GM12878 (cell line): ENCODE measurements around the gene CNTNAP2. TPM values are rescaled to one million over a fixed set of nuclear protein-coding genes. Genes with fewer than 3 reads are reported as not detected.

Source experiments
- ATAC-seq: fragments of 200-7000 bp; cut with Tn5 transposase; 3 replicates; pipeline ENCODE4 v1.9.1; 2020; ENCODE audit warnings: mild to moderate bottlenecking, moderate library complexity
- BruUV-seq: library from RNA; stranded (reverse); fragments of 400-500 nt; replicated peaks from 2 replicates; lab custom pipeline; 2021; lab: Mats Ljungman, UMichigan
- CTCF ChIA-PET: fragments of 300-600 bp; sonication (Branson Sonifier 250); formaldehyde crosslinking; extraction: SDS; loops from one replicate; lab custom pipeline; 2021; ENCODE audit warnings: inconsistent platforms; lab: Yijun Ruan, JAX
- POLR2A ChIA-PET: fragments of 350-600 bp; formaldehyde crosslinking; extraction: SDS; loops from one replicate; lab custom pipeline; 2021; ENCODE audit warnings: inconsistent platforms; lab: Charles Lee
- RAD21 ChIA-PET: fragments of 300-600 bp; sonication (Branson Sonifier 250); formaldehyde crosslinking; loops from one replicate; lab custom pipeline; 2023; ENCODE audit warnings: antibody characterized with exemption; ENCODE audit not compliant: unreplicated experiment; lab: Charles Lee
- SMC1A ChIA-PET: fragments of 300-600 bp; sonication (Branson Sonifier 250); formaldehyde crosslinking; loops from one replicate; lab custom pipeline; 2023; ENCODE audit not compliant: unreplicated experiment, uncharacterized antibody; lab: Charles Lee
- DNase-seq: peaks from one replicate; pipeline ENCODE4 v3.0.0-alpha.2; 2011; ENCODE audit warnings: low read depth, low spot score
- FAIRE-seq: peaks from 3 replicates; lab custom pipeline; 2011; peaks lifted over from hg19 to GRCh38; lab: Jason Lieb, UNC
- H2AFZ ChIP-seq: 2 replicates; pipeline ENCODE4 v1.6.0; 2011; ENCODE audit warnings: low read depth, low read length, control low read depth; ENCODE audit not compliant: control insufficient read depth
- H3K27ac ChIP-seq: 2 replicates; pipeline ENCODE4 v1.5.1; 2011; ENCODE audit warnings: control low read depth; ENCODE audit not compliant: control insufficient read depth, insufficient read depth
- H3K27me3 ChIP-seq, 2 experiments: replicated peaks in 1 of 2; 2 replicates each; pipeline versions ENCODE4 v1.6.0 to v1.6.1; 2011; ENCODE audit warnings: low read length in 1 of 2; ENCODE audit not compliant: control insufficient read depth in 2 of 2, insufficient read depth in 2 of 2
- H3K36me3 ChIP-seq, 2 experiments: 2 replicates each; pipeline ENCODE4 v1.5.1; 2011; ENCODE audit warnings: low read length in 1 of 2; ENCODE audit not compliant: control insufficient read depth in 2 of 2, insufficient read depth in 2 of 2
- H3K4me1 ChIP-seq: 2 replicates; pipeline ENCODE4 v1.6.1; 2011; ENCODE audit warnings: mild to moderate bottlenecking, low read length, moderate library complexity, mixed read lengths; ENCODE audit not compliant: control insufficient read depth, insufficient read depth
- H3K4me2 ChIP-seq: 2 replicates; pipeline ENCODE4 v1.6.0; 2011; ENCODE audit warnings: control low read depth; ENCODE audit not compliant: control insufficient read depth, insufficient read depth
- H3K4me3 ChIP-seq: fragments of 200-600 bp; sonication (generic); 2 replicates; pipeline ENCODE4 v1.5.1; 2016
- H3K79me2 ChIP-seq: 2 replicates; pipeline ENCODE4 v1.6.0; 2011; ENCODE audit warnings: low read length; ENCODE audit not compliant: control insufficient read depth, insufficient read depth
- H3K9ac ChIP-seq: 2 replicates; pipeline ENCODE4 v1.8.0; 2011; ENCODE audit warnings: low read length, control low read depth, mixed read lengths; ENCODE audit not compliant: control insufficient read depth, insufficient read depth
- H3K9me3 ChIP-seq: replicated peaks from 3 replicates; pipeline ENCODE4 v1.5.1; 2011; ENCODE audit warnings: mild to moderate bottlenecking, low read length; ENCODE audit not compliant: control insufficient read depth, insufficient read depth
- H4K20me1 ChIP-seq: 2 replicates; pipeline ENCODE4 v1.6.0; 2011; ENCODE audit not compliant: control insufficient read depth, insufficient read depth
- BCL11A ChIP-seq: IDR thresholded peaks from 2 replicates; pipeline ENCODE4 v1.6.1; 2011; ENCODE audit warnings: low read depth, low read length
- BMI1 ChIP-seq: fragments of 450-650 bp; IDR thresholded peaks from 2 replicates; pipeline ENCODE4 v1.6.1; 2016; ENCODE audit warnings: mild to moderate bottlenecking, moderate library complexity, borderline replicate concordance
- HCFC1 ChIP-seq: fragments of 150-350 bp; IDR thresholded peaks from 2 replicates; pipeline ENCODE4 v1.6.1; 2014; ENCODE audit warnings: low read length
- MEF2A ChIP-seq: IDR thresholded peaks from 2 replicates; pipeline ENCODE4 v1.6.1; 2011; ENCODE audit warnings: low read depth, mild to moderate bottlenecking, low read length, moderate library complexity; ENCODE audit not compliant: insufficient read depth
- SREBF1 ChIP-seq: IDR thresholded peaks from 2 replicates; pipeline ENCODE4 v1.6.1; 2012; ENCODE audit warnings: mild to moderate bottlenecking, low read length
- SREBF2 ChIP-seq: IDR thresholded peaks from 2 replicates; pipeline ENCODE4 v1.6.1; 2012; ENCODE audit warnings: mild to moderate bottlenecking, low read length
- STAT1 ChIP-seq: fragments of 450-650 bp; conservative IDR thresholded peaks from 2 replicates; pipeline ENCODE4 v1.6.1; 2014; ENCODE audit warnings: antibody characterized with exemption, mild to moderate bottlenecking
- STAT3 ChIP-seq: IDR thresholded peaks from 2 replicates; pipeline ENCODE4 v1.6.1; 2011; ENCODE audit warnings: low read depth, low read length, improper control_type of control experiment
- ZNF207 ChIP-seq: fragments of 450-650 bp; IDR thresholded peaks from 2 replicates; pipeline ENCODE4 v1.6.1; 2014; ENCODE audit warnings: antibody characterized with exemption, mild to moderate bottlenecking, borderline replicate concordance
- ZNF384 ChIP-seq: IDR thresholded peaks from 2 replicates; pipeline ENCODE4 v1.6.1; 2012; ENCODE audit warnings: low read depth, mild to moderate bottlenecking, low read length, improper control_type of control experiment, borderline replicate concordance
- WGBS: methylation state at CpG from one replicate; pipeline ENCODE4 v1.1.6; 2016; ENCODE audit warnings: low lambda C conversion rate; ENCODE audit not compliant: insufficient replicate concordance, insufficient coverage; ENCODE audit errors: missing lambda C conversion rate; 5-methylcytosine and 5-hydroxymethylcytosine counted together
- in situ Hi-C: fragments of 300-500 bp; cut with MboI; formaldehyde crosslinking; loops from 9 replicates; pipeline ENCODE4 v1.14.3; 2018; ENCODE audit warnings: mixed read lengths
- intact Hi-C: fragments of 100-400 bp; cut with micrococcal nuclease; formaldehyde crosslinking; loops from one replicate; pipeline ENCODE4 v1.14.2; 2022; ENCODE audit not compliant: unreplicated experiment
- polyA plus RNA-seq, 11 experiments: library from polyadenylated mRNA; depleted of rRNA in 4 of 11; unstranded in 6 of 11; stranded (reverse) in 5 of 11; fragments of >200 nt; fragmentation: Nextera tagmentation in 4 of 11; fragmentation: Illumina TruSeq in 1 of 11; extraction: Ambion mirVana in 4 of 11; extraction: Trizol in 1 of 11; gene quantifications; 1 replicate in 1 of 11; 2 replicates in 10 of 11; pipeline versions ENCODE4 v1.2.1 to v1.2.3, GENCODE V29; 2011 to 2016; ENCODE audit warnings: inconsistent platforms in 2 of 11, missing spikeins in 2 of 11, low read depth in 1 of 11
- total RNA-seq, 4 experiments: library from RNA; depleted of rRNA in 3 of 4; stranded (reverse); fragments of >200 nt in 3 of 4; fragmentation: Illumina TruSeq in 1 of 4; extraction: Trizol in 1 of 4; gene quantifications; 2 replicates each; pipeline versions ENCODE4 v1.2.1 to v1.2.3, GENCODE V29; 2013 to 2021
- TF ChIP-seq, protein P1 (sequence below): fragments of 450-650 bp; IDR thresholded peaks from 2 replicates; pipeline ENCODE4 v1.6.1; 2017; ENCODE audit warnings: mild to moderate bottlenecking
- TF ChIP-seq, protein P2 (sequence below): IDR thresholded peaks from 2 replicates; pipeline ENCODE4 v1.6.1; 2012; ENCODE audit warnings: low read depth, low read length, improper control_type of control experiment

The CNTNAP2 gene
- total and polyA plus RNA-seq, 10 of the 15 experiments (the other 5 are each of a cell fraction or from before 2014, with no cell fraction given): 0.03 to 0.08 (median 0.03) TPM; not detected in 7

DNA sequence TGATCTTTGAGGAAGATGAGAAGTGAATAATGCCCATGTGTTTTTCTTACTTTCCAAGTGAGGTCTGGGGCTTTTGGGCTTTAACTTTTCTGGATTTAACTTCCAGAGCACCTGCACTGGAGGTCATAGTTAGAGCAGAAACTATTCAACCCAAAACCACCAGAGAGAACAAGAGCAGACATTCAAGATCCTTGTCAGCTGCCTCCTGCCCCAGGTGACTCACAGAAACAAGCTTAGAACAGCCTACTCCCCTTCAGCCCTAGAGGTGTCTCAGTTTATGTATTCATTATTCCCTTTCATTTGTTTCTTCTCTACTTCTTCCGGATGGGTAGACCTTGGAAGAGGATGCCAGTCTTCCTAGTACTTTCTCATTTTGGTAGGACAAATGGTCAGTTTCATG is 270.5 kb downstream of the CNTNAP2 start:
- ChIA-PET RAD21 (no interaction called here), POLR2A (no interaction called here), SMC1A (no interaction called here), CTCF (interaction anchor here (0.7 kb wide), 1 partner anchor 26 kb away, joined by 3 read pairs; no protein-coding TSS in a partner anchor)
- ATAC-seq (no peak), DNase-seq (no peak), FAIRE-seq (no peak)
- no peak overlapping the region for H2AFZ ChIP-seq
- in situ Hi-C loops: no loop called here
- no peaks in the 10 kb centered on the region for H3K27me3 ChIP-seq
- H3K79me2 ChIP-seq: no peaks in the 10 kb centered on the region
- intact Hi-C loops: no loop called here
- BruUV-seq: no TSS peak
- no peak overlapping the region for H3K4me3 ChIP-seq
- no peaks in the 10 kb centered on the region for H3K9me3 ChIP-seq
- H3K27ac ChIP-seq: no peak overlapping the region
- no peak overlapping the region for H3K4me2 ChIP-seq
- no peaks in the 10 kb centered on the region for H3K36me3 ChIP-seq
- no peak overlapping the region for H3K9ac ChIP-seq
- WGBS: 86% methylated on average over 1 of the region's 1 CpG
- TF ChIP-seq BCL11A: no peak
- TF ChIP-seq HCFC1: no peak
- TF ChIP-seq SREBF2: no peak
- no peak for TF ChIP-seq ZNF207
- no peaks in the 10 kb centered on the region for H3K4me1 ChIP-seq
- H4K20me1 ChIP-seq: no peaks in the 10 kb centered on the region

DNA sequence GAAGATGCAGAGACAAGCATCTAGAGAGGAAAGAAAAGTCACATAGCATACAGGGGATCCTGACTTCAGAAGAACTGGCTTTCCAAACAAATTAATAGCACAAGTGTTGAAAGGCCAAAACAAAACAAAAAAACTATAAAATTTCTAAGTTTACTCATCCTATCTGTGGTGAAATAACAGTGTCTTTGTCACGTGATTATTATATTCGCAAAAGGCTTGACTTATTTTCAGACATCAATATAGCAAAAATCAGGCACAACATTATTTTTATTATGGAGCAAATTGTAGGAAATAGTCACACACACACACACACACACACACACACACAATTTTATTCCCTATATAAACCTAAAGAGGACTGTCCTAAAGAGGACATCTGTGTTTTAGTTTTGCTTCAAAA is 272.3 kb downstream of the CNTNAP2 start:
- H3K4me2 ChIP-seq: no peak overlapping the region
- ATAC-seq (no peak), FAIRE-seq (no peak), DNase-seq (no peak)
- H3K4me1 ChIP-seq: no peaks in the 10 kb centered on the region
- H3K79me2 ChIP-seq: no peaks in the 10 kb centered on the region
- SMC1A ChIA-PET: no interaction called here
- CTCF ChIA-PET: no interaction called here
- no peak overlapping the region for H3K9ac ChIP-seq
- WGBS: 71% methylated on average over 2 of the region's 2 CpGs
- no peak overlapping the region for H3K4me3 ChIP-seq
- no TSS peak for BruUV-seq
- POLR2A ChIA-PET: no interaction called here
- intact Hi-C loops (no loop called here), in situ Hi-C loops (no loop called here)
- no peaks in the 10 kb centered on the region for H4K20me1 ChIP-seq
- no peak overlapping the region for H3K27ac ChIP-seq
- H3K9me3 ChIP-seq: no peaks in the 10 kb centered on the region
- no peak overlapping the region for H2AFZ ChIP-seq
- RAD21 ChIA-PET: no interaction called here
- H3K36me3 ChIP-seq: no peaks in the 10 kb centered on the region
- TF ChIP-seq STAT3 (no peak), SREBF1 (no peak), ZNF384 (no peak), STAT1 (no peak), MEF2A (no peak), BMI1 (no peak)
- TF ChIP-seq, protein P1, sequence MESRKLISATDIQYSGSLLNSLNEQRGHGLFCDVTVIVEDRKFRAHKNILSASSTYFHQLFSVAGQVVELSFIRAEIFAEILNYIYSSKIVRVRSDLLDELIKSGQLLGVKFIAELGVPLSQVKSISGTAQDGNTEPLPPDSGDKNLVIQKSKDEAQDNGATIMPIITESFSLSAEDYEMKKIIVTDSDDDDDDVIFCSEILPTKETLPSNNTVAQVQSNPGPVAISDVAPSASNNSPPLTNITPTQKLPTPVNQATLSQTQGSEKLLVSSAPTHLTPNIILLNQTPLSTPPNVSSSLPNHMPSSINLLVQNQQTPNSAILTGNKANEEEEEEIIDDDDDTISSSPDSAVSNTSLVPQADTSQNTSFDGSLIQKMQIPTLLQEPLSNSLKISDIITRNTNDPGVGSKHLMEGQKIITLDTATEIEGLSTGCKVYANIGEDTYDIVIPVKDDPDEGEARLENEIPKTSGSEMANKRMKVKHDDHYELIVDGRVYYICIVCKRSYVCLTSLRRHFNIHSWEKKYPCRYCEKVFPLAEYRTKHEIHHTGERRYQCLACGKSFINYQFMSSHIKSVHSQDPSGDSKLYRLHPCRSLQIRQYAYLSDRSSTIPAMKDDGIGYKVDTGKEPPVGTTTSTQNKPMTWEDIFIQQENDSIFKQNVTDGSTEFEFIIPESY: no peak
- TF ChIP-seq, protein P2, sequence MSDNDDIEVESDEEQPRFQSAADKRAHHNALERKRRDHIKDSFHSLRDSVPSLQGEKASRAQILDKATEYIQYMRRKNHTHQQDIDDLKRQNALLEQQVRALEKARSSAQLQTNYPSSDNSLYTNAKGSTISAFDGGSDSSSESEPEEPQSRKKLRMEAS: no peak
- no peaks in the 10 kb centered on the region for H3K27me3 ChIP-seq
